ENCODE measurements around the gene RPS15. TPM values are rescaled to one million over a fixed set of nuclear protein-coding genes. Genes with fewer than 3 reads are reported as not detected.

RPS15 gene
- total and polyA plus RNA-seq, 2 of the 13 experiments (the other 11 are each of a cell fraction or from before 2014, with no cell fraction given) = 695 to 1,411 TPM

DNA sequence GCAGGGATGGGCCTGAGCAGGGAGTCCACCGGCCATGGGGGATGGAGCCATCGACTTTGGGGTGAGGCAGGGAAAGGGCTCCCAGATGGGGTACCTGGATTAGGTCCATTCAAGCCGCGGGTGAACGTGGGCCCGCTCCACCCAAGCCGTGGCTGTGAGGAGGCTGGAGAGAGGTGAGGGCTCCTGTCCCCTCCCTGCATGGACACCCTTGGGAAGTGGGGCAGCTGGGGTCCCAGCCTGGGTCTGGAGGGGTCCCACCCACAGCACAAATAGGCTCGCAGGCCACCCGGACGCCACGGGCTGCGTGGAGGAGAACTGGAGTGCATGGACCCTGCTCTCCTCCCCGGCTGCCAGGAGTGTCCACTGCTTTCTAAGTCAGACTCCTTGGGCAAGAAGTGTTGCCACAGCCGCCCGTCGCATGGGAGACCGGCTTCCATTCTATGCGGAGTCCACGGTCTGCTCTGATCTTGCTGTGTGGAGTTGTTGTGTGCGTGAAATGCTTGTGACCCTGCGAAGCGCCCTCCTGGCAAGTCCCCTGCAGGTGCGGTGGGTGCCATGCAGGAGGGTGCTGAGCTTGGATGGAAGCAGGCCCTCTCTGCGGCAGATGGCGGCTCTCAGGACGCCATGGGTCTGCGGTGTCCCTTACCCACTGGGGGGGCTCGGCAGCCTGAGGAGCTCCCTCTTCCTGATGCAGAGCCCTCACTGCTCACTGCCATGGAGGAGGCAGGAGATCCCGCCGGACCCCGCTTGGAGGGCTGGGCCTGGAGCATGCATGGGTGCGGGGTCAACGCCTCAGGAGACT is 28.8 kb upstream of the RPS15 start (continued):
- TF ChIP-seq, protein P1, sequence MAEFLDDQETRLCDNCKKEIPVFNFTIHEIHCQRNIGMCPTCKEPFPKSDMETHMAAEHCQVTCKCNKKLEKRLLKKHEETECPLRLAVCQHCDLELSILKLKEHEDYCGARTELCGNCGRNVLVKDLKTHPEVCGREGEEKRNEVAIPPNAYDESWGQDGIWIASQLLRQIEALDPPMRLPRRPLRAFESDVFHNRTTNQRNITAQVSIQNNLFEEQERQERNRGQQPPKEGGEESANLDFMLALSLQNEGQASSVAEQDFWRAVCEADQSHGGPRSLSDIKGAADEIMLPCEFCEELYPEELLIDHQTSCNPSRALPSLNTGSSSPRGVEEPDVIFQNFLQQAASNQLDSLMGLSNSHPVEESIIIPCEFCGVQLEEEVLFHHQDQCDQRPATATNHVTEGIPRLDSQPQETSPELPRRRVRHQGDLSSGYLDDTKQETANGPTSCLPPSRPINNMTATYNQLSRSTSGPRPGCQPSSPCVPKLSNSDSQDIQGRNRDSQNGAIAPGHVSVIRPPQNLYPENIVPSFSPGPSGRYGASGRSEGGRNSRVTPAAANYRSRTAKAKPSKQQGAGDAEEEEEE (CRISPR knock-in tag; IDR thresholded peaks at IDR 0.05; ENCODE audit: borderline replicate concordance) = no peak
- TF ChIP-seq, protein P2, sequence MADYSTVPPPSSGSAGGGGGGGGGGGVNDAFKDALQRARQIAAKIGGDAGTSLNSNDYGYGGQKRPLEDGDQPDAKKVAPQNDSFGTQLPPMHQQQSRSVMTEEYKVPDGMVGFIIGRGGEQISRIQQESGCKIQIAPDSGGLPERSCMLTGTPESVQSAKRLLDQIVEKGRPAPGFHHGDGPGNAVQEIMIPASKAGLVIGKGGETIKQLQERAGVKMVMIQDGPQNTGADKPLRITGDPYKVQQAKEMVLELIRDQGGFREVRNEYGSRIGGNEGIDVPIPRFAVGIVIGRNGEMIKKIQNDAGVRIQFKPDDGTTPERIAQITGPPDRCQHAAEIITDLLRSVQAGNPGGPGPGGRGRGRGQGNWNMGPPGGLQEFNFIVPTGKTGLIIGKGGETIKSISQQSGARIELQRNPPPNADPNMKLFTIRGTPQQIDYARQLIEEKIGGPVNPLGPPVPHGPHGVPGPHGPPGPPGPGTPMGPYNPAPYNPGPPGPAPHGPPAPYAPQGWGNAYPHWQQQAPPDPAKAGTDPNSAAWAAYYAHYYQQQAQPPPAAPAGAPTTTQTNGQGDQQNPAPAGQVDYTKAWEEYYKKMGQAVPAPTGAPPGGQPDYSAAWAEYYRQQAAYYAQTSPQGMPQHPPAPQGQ (CRISPR knock-in tag; IDR thresholded peaks at IDR 0.05; ENCODE audit: borderline replicate concordance) = no peak
- TF ChIP-seq CBX2 (IDR thresholded peaks at IDR 0.05; ENCODE audit: low read depth, low read length) (no peak), CBX2 (CRISPR knock-in tag; IDR thresholded peaks at IDR 0.05; ENCODE audit: low read depth) (no peak), SIX4 (CRISPR knock-in tag; IDR thresholded peaks at IDR 0.05) (no peak), MAZ (IDR thresholded peaks at IDR 0.05; ENCODE audit: borderline replicate concordance, low read depth, low read length) (no peak), MAZ (CRISPR knock-in tag; IDR thresholded peaks at IDR 0.05; ENCODE audit: low read depth) (0 out of 2 replicates have a peak, but pooled peaks have one; percentile 34), ZNF296 (CRISPR knock-in tag; conservative IDR thresholded peaks at IDR 0.05) (no peak), ZSCAN21 (CRISPR knock-in tag; IDR thresholded peaks at IDR 0.05; ENCODE audit: borderline replicate concordance) (peak; percentile 47; the same call in 1 of the 2 replicates), KLF15 (CRISPR knock-in tag; IDR thresholded peaks at IDR 0.05; ENCODE audit: borderline replicate concordance) (no peak), CREB1 (IDR thresholded peaks at IDR 0.05) (no peak), CREB1 (CRISPR knock-in tag; IDR thresholded peaks at IDR 0.05) (no peak), STAG1 (CRISPR knock-in tag; IDR thresholded peaks at IDR 0.05) (no peak), MED8 (CRISPR knock-in tag; IDR thresholded peaks at IDR 0.05; ENCODE audit: insufficient replicate concordance) (peak; percentile 39), PHF5A (CRISPR knock-in tag; IDR thresholded peaks at IDR 0.05; ENCODE audit: low read depth, unreplicated experiment) (no peak), ZNF180 (CRISPR knock-in tag; IDR thresholded peaks at IDR 0.05; ENCODE audit: borderline replicate concordance, low read depth) (no peak), NR2F6 (IDR thresholded peaks at IDR 0.05) (no peak), NR2F6 (CRISPR knock-in tag; IDR thresholded peaks at IDR 0.05) (no peak), EHMT2 (IDR thresholded peaks at IDR 0.05; ENCODE audit: borderline replicate concordance, low read depth, low read length) (no peak), ZNF567 (CRISPR knock-in tag; IDR thresholded peaks at IDR 0.05; ENCODE audit: borderline replicate concordance) (no peak), KLF6 (CRISPR knock-in tag; IDR thresholded peaks at IDR 0.05) (no peak), AKAP8 (CRISPR knock-in tag; IDR thresholded peaks at IDR 0.05) (peak; percentile 64; the same call in 1 of the 2 replicates), ZNF564 (CRISPR knock-in tag; IDR thresholded peaks at IDR 0.05) (no peak; the same call in 1 of the 2 replicates)
- TF ChIP-seq, protein P3, sequence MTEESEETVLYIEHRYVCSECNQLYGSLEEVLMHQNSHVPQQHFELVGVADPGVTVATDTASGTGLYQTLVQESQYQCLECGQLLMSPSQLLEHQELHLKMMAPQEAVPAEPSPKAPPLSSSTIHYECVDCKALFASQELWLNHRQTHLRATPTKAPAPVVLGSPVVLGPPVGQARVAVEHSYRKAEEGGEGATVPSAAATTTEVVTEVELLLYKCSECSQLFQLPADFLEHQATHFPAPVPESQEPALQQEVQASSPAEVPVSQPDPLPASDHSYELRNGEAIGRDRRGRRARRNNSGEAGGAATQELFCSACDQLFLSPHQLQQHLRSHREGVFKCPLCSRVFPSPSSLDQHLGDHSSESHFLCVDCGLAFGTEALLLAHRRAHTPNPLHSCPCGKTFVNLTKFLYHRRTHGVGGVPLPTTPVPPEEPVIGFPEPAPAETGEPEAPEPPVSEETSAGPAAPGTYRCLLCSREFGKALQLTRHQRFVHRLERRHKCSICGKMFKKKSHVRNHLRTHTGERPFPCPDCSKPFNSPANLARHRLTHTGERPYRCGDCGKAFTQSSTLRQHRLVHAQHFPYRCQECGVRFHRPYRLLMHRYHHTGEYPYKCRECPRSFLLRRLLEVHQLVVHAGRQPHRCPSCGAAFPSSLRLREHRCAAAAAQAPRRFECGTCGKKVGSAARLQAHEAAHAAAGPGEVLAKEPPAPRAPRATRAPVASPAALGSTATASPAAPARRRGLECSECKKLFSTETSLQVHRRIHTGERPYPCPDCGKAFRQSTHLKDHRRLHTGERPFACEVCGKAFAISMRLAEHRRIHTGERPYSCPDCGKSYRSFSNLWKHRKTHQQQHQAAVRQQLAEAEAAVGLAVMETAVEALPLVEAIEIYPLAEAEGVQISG (CRISPR knock-in tag; IDR thresholded peaks at IDR 0.05) = no peak
- TF ChIP-seq, protein P4, sequence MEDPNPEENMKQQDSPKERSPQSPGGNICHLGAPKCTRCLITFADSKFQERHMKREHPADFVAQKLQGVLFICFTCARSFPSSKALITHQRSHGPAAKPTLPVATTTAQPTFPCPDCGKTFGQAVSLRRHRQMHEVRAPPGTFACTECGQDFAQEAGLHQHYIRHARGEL (CRISPR knock-in tag; IDR thresholded peaks at IDR 0.05) = 0 out of 2 replicates have a peak, but pooled peaks have one; percentile 49
